Neutrophil (primary cell): ENCODE data around the gene HEATR1.
A peak's percentile ranks its signal among the peaks of the same experiment; 100 is the strongest.

ENCODE experiments used
- H3K27ac ChIP-seq: fragments of 200-600 bp; sonication (generic); 2 replicates; pipeline ENCODE4 v1.5.1; 2016; ENCODE audit warnings: mild to moderate bottlenecking, moderate library complexity
- H3K27me3 ChIP-seq: fragments of 200-600 bp; sonication (generic); 2 replicates; pipeline ENCODE4 v1.6.0; 2016; ENCODE audit warnings: mild to moderate bottlenecking
- H3K36me3 ChIP-seq: fragments of 200-600 bp; sonication (generic); 2 replicates; pipeline ENCODE4 v1.5.1; 2017
- H3K4me1 ChIP-seq, 2 experiments: fragments of 200-600 bp in 1 of 2; sonication (generic) in 1 of 2; 1 replicate in 1 of 2; 2 replicates in 1 of 2; pipeline versions ENCODE4 v1.5.1 to v1.6.1; 2013 to 2016; ENCODE audit warnings: low read depth in 1 of 2, low read length in 1 of 2, mild to moderate bottlenecking in 1 of 2, moderate library complexity in 1 of 2; ENCODE audit not compliant: control insufficient read depth in 1 of 2, insufficient read depth in 1 of 2
- H3K4me3 ChIP-seq, 2 experiments: fragments of 200-600 bp in 1 of 2; sonication (generic) in 1 of 2; 1 replicate in 1 of 2; 2 replicates in 1 of 2; pipeline ENCODE4 v1.5.1; 2013 to 2016; ENCODE audit warnings: low read depth in 1 of 2, low read length in 1 of 2, mild to moderate bottlenecking in 1 of 2, moderate library complexity in 1 of 2
- H3K9me3 ChIP-seq: fragments of 200-600 bp; sonication (generic); 2 replicates; pipeline ENCODE4 v1.5.1; 2016
- CTCF ChIP-seq: fragments of 200-600 bp; sonication (generic); IDR thresholded peaks from 2 replicates; pipeline ENCODE4 v1.5.1; 2016; ENCODE audit warnings: antibody characterized with exemption

The HEATR1 gene, protein sequence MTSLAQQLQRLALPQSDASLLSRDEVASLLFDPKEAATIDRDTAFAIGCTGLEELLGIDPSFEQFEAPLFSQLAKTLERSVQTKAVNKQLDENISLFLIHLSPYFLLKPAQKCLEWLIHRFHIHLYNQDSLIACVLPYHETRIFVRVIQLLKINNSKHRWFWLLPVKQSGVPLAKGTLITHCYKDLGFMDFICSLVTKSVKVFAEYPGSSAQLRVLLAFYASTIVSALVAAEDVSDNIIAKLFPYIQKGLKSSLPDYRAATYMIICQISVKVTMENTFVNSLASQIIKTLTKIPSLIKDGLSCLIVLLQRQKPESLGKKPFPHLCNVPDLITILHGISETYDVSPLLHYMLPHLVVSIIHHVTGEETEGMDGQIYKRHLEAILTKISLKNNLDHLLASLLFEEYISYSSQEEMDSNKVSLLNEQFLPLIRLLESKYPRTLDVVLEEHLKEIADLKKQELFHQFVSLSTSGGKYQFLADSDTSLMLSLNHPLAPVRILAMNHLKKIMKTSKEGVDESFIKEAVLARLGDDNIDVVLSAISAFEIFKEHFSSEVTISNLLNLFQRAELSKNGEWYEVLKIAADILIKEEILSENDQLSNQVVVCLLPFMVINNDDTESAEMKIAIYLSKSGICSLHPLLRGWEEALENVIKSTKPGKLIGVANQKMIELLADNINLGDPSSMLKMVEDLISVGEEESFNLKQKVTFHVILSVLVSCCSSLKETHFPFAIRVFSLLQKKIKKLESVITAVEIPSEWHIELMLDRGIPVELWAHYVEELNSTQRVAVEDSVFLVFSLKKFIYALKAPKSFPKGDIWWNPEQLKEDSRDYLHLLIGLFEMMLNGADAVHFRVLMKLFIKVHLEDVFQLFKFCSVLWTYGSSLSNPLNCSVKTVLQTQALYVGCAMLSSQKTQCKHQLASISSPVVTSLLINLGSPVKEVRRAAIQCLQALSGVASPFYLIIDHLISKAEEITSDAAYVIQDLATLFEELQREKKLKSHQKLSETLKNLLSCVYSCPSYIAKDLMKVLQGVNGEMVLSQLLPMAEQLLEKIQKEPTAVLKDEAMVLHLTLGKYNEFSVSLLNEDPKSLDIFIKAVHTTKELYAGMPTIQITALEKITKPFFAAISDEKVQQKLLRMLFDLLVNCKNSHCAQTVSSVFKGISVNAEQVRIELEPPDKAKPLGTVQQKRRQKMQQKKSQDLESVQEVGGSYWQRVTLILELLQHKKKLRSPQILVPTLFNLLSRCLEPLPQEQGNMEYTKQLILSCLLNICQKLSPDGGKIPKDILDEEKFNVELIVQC (N-terminal part only)

DNA sequence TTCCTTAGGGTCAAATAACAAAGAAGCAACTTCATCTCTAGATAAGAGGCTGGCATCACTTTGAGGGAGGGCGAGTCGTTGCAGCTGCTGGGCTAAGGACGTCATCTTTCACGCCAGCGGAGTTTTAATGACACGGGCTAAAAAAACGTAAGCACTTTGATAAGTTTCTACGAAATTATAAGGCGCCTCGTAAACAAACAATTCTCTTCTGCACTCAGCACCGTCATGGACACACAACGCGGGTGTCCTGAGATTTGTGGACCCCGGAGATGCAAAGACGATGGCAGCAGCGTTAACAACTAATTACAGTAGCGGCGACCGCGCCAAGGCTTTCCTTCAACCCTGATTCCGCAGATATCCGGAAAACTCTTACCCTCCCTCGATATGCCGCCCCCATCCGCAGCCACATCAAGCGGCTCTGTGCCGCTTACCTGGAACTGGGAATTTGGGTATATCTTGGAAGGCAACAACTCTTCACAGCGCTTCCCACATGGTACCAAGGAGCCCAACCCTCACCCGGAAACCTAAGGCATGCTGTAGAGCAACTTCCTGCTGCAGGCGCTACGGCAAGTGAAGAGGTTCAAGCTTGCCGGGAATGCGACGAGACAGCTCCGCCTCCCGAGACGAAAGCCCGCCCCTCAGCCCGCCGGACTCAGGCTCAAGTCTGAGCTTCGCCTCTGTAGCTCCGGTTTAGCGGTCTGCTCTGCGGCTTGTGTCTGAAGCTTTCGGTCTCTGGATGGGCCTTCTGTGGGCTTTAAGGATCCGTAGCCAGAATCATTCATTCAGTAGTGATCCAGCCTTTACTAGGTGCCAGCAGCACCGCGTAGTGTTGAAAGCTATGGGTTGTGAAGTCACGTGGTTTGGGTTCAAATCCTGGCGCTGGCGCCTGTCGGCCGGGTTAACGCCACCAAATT, at the start of gene HEATR1:
HEATR1 (minus strand) TSS at position 526 of the 914 bp plus-strand sequence; CDS start at position 105, 421 bp downstream.
- peaks cover 11% of the 10 kb centered on the region in 2 experiments for H3K4me1 ChIP-seq
- peak within 1 kb of the TSS; percentile 85 to 86 for H3K4me3 ChIP-seq
- no peaks in the 10 kb centered on the region for H3K9me3 ChIP-seq
- no peaks in the 10 kb centered on the region for H3K36me3 ChIP-seq
- no peak for TF ChIP-seq CTCF
- peak within 1 kb of the TSS; percentile 65 for H3K27ac ChIP-seq
- H3K27me3 ChIP-seq: peaks cover 40% of the 10 kb centered on the region

DNA sequence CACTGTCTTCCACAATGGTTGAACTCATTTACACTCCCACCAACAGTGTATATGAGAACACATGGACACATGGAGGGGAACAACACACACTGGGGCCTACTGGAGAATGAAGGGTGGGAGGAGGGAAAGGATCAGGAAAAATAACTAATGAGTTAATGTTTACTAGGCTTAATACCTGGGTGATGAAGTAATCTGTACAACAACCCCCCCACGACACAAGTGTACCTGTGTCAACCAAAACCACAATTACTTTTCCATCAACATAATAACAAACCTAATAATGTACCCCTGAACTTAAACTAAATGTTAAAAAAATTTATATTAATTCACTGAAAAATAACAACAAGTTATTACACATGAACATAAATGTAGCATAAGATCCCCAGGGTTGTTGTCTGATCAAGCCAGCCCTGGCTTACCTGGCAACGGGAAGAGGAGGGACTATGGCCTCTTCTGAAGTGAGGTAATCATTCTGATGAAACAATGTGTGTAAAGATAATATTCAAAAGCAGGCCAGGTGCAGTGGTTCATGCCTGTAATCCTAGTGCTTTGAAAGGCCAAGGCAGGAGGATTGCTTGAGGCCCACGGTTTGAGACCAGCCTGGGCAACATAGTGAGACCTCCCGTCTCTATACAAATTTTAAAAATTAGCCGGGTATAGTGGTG, 40.8 kb upstream of the HEATR1 start:
- no peaks in the 10 kb centered on the region for H3K4me1 ChIP-seq
- no peak for TF ChIP-seq CTCF

GRCh38 chr1:236642763-236643162, 38.4 kb upstream of the HEATR1 start:
- H3K4me1 ChIP-seq: no peaks in the 10 kb centered on the region
- no peak overlapping the region for H3K4me3 ChIP-seq
- no peaks in the 10 kb centered on the region for H3K27me3 ChIP-seq
- no peak overlapping the region for H3K27ac ChIP-seq
- TF ChIP-seq CTCF: no peak
- H3K36me3 ChIP-seq: no peaks in the 10 kb centered on the region
- H3K9me3 ChIP-seq: no peaks in the 10 kb centered on the region

More for the DNA sequence above, 40.8 kb upstream of the HEATR1 start:
- no peak overlapping the region for H3K27ac ChIP-seq
- H3K4me3 ChIP-seq: no peak overlapping the region
- no peaks in the 10 kb centered on the region for H3K27me3 ChIP-seq
- no peaks in the 10 kb centered on the region for H3K9me3 ChIP-seq
- no peaks in the 10 kb centered on the region for H3K36me3 ChIP-seq

- Histone ChIP-seq H3K36me3 (no peaks in the 10 kb centered on the region), H3K4me3 (no peak overlapping the region), H3K4me1 (no peaks in the 10 kb centered on the region), H3K9me3 (no peaks in the 10 kb centered on the region), H3K27ac (no peak overlapping the region), H3K27me3 (no peaks in the 10 kb centered on the region)
- TF ChIP-seq CTCF: no peak
Observed at GRCh38 chr1:236639686-236640085, 35.4 kb upstream of the HEATR1 start.
